Suprapubic skin (tissue), 3 donors: ENCODE measurements around the gene UBQLN1.

ENCODE experiments used
- CTCF ChIP-seq, 2 donors: fragments of 200-600 bp in 1 of 2; fragments of 450-650 bp in 1 of 2; sonication (generic) in 1 of 2; IDR thresholded peaks; one replicate each; pipeline ENCODE4 v1.5.1; 2016 to 2019; ENCODE audit warnings: antibody characterized with exemption in 2 of 2, mild to moderate bottlenecking in 1 of 2, moderate library complexity in 1 of 2
- POLR2A ChIP-seq, 2 donors: fragments of 450-650 bp; IDR thresholded peaks; one replicate each; pipeline ENCODE4 v1.6.1; 2017; ENCODE audit warnings: antibody characterized with exemption in 2 of 2, mild to moderate bottlenecking in 2 of 2, moderate library complexity in 2 of 2

GRCh38 chr9:83630938-83631457, 76.8 kb downstream of the UBQLN1 start:
- no peak for TF ChIP-seq POLR2A (IDR thresholded peaks at IDR 0.05)
- TF ChIP-seq CTCF (IDR thresholded peaks at IDR 0.05): no peak
